Measurements from ENCODE around the gene ROBO2.

The ROBO2 gene

DNA sequence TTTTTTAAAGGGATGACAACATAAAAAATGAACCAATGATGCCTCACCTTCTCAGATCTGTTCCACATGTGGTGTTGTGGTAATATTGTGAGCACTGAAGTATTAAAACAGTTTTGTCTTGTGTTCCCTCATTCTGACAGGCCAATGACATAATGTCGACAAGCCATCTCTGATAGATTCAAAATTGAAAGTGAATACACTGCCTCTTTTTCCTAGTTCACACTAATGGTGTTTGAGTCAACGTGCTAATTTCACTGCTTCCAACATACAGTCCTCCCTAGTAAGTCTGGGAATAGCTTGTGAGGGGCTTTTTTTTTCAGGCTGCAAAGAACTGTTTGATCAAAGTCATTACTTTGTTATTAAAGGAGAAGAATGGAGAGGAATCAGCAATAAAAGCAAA lies 82.8 kb downstream of the ROBO2 start:
- no peak for DNase-seq

DNA sequence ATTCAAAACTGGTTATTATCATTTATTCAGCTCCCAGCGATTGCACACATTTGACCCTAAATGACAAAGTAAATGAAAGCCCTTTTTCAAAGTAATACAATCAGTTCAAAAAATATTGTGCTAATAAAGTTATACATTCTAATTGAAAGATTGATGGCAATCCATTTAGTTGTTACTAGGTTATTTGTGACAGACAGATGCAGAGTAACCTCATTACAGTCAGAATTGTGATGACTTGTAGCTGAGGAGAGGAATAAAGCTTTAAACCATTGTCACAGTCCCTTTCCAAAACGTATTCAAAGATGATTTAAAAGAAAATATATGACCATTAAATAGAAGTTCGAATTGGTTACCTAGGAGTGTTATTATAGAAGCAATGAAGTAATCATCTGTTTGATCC lies 86.1 kb downstream of the ROBO2 start:
- DNase-seq: no peak

DNA sequence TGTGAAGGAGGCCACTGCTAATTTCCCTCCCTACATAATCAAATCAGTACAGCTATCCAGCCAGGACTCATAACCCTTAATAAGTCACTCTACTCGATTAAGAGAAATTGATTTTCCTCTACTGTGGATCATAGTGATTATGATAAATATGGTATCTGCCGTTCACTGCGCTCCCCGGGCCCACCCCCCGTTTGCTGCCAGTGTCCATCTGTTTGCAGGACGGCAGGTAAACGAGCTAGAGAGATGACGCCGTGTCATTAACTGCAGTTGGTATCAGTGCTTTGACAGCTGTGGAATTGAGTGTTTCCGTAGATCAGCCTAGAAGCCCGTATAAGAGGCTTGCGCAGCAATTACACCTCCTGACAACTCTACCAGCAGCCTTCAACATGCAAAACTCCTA lies 94.9 kb downstream of the ROBO2 start:
- no peak for DNase-seq

DNA sequence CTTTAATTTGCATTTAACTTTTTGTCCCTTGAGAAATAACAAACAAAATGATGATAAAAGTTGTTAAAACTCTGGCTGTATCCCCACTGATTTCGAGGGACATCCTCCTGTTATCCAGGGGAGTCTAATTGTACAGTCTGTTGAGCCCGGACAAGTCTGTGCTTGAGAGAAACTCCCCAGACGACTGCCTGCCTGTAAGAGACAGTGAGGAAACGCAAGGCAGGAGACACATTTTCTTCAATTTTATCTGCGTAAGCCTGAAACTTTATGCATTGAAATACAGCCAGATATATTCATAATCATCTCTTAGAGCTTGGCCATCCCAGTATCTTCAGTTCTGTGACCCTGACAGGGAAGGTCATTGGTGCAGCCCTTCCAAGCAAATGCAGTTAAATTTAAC lies 97.7 kb downstream of the ROBO2 start:
- no peak for DNase-seq

DNA sequence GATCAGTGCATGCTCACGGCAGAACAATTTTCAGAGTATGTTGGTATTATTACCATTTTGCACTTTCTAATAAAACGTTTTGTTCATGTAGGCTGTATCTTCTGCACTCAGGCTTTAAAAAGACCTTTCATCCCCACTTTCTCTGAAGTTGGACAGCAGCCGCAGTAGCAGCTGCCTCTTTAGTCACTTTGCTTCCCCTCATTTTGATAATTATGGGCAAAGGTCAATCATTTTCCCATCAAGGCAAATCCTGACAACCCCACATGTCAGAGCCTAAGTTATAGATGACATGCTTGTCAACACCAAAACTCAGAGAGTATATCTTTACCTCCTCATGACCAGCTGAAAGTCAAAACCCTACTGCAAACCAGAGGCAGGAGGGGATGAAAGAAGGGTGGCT lies 99.7 kb downstream of the ROBO2 start:
- no peak for DNase-seq

DNA sequence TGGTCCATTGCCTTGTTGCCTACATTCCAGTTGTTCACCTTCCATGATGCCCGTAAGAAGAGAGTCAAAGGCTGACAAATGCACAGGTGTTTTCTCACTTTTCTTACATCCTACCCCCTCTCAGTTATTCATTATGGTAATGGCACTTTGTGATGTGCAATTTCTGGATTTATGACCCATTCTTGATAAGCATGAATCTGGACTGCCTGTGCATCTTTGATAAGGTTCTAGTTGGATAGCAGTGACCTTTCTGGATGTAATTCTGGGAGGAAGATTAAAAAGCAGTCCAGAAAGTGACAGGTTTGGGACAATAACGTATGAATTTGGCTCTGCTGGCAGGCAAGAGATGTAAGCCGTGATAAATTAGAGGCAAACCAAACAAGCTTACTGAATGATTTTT lies 101.5 kb downstream of the ROBO2 start:
- no peak for DNase-seq

DNA sequence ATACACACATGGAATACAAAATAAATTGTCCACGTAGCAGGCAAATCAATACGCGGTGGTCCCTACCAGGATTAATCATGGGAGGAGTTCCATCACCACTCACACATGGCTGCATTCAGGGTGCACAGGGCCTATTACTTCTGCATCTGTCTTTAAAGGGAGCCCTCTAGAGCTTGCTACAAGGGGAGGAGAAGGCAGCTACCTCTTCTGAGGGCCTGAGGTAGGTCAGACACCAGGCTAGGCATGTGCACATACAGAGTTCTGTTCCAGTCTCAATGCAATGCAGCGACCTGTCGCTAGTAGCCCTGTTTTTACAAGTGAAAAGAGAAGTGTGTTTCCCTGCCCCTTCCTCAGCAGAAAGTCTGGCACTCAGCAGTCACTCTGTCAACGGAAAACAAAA lies 102.7 kb downstream of the ROBO2 start:
- DNase-seq: no peak

DNA sequence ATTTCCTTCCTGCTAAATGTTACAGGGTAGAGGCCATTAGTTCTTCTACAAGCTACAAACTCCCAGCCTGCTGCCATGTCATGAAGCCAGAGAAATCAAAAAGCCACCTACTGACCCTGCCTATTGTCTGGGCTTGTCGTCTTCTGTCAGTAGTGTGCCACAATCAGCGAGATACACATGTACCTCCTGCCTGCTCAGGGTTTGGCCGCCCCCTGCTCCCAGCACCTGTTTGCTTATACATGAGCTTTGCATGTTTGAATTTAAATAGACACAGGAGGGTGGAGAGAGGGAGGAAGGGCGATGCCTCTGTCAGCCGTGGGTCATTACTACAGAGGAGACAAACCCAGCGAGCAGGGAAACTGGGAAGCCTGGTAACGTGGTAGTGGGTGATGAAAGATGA lies 106.1 kb downstream of the ROBO2 start:
- DNase-seq: no peak

DNA sequence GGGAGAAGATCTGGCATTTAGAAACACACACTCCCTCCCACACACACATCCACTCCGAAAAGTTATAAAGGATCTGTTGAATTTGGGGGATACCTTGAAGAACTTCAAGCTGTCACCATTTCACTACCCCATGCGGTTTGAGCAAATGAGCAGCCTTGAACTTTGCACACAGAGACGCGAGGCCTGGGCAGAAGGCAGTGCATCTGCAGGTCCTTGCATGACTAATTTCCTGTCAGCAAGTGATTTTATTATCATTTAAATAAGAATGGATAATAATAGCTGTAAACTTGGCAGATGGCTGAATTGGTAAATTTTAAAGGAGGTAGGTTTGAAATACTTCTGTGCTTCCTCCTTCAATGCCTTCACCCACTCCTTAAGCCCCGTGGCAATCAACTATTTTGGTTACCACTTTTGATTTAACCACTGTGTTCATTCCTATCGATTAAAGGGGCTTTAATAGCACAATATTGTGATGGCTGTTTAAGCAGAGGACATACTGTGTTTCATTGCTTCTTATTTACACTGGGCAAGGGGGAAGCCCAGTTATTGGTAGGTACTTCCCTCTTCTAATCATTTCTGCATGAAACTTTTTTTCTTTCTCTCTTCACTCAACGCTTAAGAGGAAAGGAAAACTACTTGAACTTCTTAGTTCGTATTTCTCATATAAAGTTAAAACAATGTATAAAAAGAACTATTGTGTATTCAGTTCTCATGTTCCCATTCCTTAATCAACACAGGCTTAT lies 108.1 kb downstream of the ROBO2 start:
- no peak for DNase-seq

DNA sequence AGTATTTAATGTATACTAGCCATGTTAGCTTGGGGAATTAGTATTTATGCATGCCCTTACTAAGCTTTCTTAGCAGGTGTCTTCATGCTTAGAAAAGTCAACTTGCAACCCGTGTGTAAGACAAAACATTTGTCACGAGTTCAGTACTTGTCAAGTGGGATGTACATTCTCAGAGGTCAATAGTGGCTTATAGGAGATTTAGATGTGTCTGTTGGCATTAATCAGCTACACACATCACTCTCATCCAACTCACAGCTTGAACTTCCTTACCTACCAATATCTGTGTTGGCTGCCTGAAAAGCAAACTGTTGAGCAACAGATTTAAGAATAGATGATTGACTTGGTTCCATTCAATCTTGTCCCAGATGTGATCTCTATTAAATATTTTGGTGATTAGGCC lies 109.5 kb downstream of the ROBO2 start:
- DNase-seq: no peak

DNA sequence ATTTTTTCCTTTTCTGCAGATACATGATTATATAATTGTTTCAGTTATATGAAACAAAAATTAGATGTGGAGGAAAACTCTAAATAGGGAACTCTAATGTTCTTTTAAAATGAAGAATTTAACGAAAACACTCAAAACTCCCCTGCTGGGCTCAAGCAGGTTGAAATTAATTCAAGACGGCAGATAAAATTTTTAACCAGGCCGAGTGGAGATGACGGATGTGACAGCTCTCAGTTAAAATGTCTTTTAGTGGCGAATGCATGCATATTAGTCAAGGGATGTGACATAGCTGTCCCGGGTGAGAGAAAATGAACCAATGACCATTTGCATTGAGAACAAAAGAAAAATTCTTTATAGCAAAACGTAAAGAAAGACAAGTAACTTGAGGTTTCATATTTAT lies 110.1 kb downstream of the ROBO2 start:
- no peak for DNase-seq

DNA sequence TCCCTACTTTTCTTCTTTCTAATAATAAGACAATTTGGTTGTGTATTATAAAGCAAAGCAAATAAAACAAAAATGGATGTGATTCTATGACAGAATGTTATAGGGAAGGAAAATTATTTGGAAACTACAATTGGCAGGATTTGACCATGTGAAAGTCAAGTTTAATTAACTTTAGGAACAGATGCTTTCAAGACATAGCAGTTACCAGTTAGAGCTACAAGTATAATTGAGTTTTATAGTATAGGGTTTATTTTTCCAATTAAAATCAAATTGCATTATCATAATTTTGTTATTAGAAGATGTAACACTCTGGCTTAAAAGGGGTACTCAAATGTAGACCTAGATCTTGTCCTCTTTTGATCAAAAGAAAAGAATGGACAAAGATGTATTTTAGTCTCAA lies 110.9 kb downstream of the ROBO2 start:
- DNase-seq: no peak

DNA sequence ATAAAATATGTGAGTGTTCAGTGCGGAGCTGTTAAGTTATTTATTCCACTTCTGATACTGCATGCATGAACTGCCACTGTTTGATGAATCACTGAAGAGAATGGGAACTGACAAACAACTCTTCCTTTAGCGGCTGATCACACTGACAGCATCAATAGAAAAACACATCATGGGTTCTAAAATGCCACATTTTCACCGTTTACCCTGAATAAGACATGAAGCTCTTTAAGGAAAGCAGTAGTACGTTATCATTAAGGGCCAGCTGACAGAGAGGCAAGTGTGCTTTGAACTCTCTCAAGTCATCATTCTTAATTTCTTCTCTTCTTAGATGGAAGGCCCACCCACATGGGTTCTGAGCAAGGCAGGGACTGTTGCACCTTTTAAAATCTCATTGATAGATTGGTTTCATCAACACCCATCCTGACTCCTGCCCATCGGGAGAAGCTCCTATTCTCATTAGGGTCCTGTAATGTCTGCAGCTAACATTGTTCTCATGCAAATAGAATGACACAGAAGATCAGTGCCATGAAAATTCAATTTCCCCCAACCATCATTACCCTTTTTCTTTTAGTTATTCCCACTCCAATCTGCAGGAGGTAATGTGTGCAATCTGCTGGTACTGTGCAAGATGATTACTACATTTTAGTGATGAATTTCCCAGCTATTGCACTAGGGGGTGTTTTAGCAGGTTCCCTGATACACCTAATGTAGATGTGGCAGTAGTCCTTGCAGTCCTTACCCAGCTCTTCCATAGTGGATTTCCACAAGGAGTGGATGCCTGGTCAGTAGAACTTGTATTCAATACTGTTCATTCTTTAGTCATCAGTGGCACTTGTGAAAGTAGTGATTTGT lies 119.1 kb downstream of the ROBO2 start:
- DNase-seq: no peak

DNA sequence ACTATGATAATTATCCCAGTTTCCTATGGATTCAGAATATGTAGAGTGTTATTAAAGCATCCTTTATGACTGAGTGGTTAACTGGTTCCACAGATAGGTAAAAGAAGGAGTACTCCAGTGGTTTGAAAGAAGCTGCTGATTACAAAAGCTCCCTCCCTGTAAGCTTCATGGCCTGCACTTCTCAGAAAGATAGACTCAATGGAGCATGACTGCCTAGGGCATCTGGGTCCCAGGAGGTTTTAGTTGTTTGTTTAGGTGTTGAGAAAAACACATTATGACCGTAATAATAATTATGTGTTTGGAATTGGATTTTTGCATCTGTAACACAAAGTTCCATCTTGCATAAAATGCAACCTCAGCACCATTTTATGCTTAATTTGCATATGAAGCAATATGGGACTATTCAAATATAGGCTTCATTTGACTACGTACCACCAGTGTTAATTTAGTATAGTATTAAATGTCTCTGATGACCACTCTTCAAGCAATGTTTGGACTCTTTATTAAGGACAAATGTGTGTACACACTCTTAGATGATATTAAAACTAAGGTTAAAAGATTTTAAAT lies 121.1 kb downstream of the ROBO2 start:
- DNase-seq: no peak

DNA sequence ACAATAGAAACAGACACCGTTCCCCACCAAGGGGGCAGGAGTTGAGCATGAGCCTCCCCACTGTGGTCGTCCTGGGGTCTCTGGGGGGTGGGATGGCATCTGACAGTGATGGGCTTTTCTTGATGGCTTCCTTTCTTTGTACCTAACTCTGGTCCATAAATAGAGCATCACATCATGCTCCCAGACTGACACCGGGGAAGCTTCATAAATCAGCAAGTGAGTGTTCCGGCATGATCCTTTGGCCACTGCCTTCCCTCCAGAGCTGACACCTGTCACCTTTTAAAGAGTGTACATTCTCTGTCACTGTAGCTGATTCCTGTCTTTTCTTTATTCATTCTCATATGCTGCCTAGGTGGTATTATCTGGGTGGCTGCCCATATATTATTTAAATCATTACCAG lies 129.9 kb downstream of the ROBO2 start:
- DNase-seq: no peak

DNA sequence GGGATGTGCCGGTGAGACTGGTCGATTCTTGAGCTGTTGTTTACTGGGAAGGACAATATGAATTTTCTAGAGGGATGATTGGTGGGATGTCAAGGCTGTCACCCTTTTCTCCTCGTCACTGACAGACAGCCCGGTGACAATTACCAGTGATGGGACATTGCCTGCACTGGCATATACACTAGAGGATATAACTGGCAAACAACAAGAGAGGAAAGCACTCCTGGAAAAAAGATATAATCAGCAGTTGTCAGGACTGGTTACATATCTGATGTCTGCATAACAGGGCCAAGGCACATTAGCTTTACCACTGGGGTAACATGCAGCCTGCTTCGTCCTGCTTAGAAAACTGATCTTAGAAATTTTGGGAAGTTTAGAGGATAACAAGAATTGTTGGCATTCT lies 131.1 kb downstream of the ROBO2 start:
- no peak for DNase-seq

DNA sequence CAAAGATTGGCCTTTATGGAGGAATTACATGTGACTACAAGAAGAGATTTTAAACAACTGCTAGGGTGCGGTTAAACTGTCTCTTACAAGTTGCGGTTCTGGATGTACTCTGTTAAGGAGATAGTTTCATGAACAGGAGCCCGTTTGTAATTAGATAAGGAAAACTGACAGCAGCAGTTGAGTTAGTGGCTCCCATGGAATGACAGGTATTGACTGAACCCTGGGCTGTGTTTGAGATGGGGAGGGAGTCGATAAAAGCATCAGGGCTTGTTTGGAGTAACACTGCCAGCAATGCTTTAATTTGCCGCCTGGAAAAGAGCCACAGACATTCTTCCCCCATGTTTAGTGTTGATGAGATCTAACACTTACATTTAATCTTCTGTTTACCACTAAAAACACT lies 139.9 kb downstream of the ROBO2 start:
- no peak for DNase-seq

DNA sequence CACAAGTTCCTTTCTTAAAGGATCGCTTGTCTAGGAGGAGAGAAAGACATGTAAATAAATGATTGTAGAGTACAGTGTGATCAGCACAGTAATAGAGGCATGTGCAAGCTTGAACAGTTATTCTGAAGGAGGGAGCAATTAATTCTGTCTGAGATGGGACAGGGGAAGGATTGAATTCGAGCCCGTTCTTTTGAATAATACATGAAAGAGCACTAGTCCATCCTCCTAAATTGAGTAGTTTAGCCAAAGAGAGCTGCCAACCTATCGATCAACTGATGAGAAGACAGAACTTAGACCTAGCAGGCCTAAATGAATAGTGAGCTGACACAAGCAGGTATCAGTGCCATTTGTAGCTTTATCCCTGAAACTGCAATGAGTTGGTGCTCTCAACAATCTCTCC lies 142.4 kb downstream of the ROBO2 start:
- no peak for DNase-seq

DNA sequence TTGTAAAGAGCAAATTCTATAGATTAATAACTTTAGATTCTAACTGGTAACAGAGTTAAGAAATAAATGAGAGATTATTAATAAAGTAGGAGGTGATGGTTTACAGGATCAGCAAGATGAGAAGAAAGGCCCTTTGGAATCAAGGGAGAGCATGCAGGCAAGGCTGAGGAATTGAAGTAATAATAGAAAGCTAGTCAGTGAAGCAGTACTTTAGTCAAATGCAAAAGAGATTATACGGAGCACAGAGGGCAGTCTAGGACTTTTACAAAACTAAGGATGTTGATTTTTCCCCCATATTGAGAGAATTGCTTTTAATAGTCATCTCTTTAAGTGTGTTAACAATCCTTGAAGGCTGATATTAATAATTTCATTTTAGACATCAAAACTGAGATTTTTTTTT lies 146.4 kb downstream of the ROBO2 start:
- no peak for DNase-seq

DNA sequence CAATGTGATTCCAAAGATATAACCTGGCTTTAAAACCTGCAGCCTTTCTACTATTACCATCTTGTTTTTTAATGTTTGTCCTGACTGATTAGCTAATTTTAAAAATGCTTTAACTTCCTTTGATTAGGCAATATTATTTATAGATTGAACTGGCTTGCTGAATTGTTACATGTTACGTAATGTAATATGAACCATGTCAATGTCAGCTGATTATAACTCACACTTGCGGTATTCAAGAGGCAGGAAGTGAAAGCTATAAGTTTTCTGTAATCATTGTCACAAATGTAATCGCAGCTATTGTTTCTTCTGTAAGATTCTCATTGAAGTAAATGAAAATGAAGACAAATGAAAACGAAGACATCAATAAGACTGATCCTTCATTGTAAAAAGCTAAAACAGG lies 146.8 kb downstream of the ROBO2 start:
- DNase-seq: no peak

DNA sequence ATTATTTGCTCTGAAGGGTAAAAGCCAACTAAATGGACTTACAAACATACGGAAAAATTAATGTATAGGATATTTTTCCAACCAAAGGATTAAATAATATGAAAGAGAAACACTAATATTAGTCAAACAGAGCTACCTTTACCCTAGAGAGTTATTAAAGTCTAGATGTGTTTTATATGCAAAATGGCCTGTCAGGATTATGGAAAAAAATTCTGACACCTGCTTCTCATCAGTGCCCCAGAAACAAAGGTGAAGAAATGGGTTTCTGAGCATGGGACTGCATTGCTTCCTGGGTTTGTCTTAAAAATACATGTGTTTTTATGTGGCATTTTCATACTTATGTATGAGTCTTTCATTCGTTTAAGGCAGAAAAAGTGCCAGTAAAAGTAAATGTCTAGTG lies 148.3 kb downstream of the ROBO2 start:
- DNase-seq: no peak

DNA sequence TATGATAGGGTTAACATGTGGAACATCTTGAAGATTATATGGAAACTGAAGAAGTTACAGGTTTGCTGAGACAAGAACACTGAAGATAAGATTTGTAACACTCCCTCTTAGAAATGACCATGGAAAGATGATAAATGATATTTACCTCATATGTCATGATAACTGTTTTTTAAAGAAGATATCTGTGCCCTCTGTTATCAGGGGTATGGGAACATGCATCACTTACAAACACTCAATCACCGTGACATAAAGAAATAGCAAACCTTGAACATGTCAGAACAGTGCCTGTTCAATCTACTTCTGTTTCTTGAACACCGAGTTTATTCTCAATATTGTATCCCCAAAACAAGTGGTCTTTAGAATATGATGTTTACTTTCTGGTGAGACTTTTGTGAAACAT lies 149.4 kb downstream of the ROBO2 start:
- no peak for DNase-seq

DNA sequence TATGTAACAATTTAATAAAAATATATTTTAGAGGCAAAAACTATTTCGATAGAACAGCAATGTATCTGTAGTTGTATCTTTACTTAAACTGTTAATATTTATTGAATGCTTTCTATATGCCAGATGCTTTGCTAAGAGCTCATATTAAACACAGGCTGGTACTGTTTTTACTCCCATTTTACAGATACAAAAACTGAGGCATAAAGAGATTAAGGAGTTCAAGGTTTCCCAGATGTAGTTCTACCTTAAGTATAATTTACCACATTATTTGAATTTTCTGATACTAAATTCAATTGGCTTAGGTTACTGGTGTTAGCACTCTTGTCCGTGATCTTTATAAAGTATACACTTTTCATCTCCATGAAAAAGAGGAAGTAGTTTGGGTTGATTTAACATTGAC lies 149.8 kb downstream of the ROBO2 start:
- no peak for DNase-seq

DNA sequence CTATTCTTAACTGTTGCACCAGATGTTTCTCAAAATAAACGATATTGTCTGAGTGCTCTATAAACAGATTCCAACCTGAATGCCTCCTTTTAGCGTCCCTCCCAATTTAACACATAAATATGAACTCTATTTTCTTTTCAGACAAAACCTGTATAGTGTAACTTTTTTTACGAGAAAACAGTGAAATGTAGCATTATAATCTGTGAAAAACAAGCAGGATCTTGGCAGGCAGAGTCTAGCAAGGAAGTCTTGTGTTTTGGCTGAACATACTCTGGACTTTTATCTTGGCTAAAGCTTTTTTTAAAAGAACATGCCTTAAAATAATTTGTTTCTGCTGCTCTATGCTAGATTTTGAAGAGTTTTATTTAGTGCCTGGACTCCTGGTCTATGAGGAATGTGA lies 150.5 kb downstream of the ROBO2 start:
- no peak for DNase-seq
